Measurements from ENCODE around the gene PIK3AP1. TPM values are rescaled to one million over a fixed set of nuclear protein-coding genes. Genes with fewer than 3 reads are reported as not detected.

Gene PIK3AP1
- polyA plus RNA-seq, 1 donor from 2014 or later = 174 TPM

GRCh38 chr10:96622013-96622787 lies 98.1 kb downstream of the PIK3AP1 start:
- H3K4me3 Mint-ChIP-seq = no peak overlapping the region
- H3K9me3 Mint-ChIP-seq = no peaks in the 10 kb centered on the region
- H3K27me3 Mint-ChIP-seq = no peaks in the 10 kb centered on the region
- H3K36me3 Mint-ChIP-seq = peaks cover 4% of the 10 kb centered on the region
- H3K27ac Mint-ChIP-seq = no peak overlapping the region
- H3K4me1 Mint-ChIP-seq = peaks cover 0 to 3% (median 0%) of the 10 kb centered on the region in 3 donors

DNA sequence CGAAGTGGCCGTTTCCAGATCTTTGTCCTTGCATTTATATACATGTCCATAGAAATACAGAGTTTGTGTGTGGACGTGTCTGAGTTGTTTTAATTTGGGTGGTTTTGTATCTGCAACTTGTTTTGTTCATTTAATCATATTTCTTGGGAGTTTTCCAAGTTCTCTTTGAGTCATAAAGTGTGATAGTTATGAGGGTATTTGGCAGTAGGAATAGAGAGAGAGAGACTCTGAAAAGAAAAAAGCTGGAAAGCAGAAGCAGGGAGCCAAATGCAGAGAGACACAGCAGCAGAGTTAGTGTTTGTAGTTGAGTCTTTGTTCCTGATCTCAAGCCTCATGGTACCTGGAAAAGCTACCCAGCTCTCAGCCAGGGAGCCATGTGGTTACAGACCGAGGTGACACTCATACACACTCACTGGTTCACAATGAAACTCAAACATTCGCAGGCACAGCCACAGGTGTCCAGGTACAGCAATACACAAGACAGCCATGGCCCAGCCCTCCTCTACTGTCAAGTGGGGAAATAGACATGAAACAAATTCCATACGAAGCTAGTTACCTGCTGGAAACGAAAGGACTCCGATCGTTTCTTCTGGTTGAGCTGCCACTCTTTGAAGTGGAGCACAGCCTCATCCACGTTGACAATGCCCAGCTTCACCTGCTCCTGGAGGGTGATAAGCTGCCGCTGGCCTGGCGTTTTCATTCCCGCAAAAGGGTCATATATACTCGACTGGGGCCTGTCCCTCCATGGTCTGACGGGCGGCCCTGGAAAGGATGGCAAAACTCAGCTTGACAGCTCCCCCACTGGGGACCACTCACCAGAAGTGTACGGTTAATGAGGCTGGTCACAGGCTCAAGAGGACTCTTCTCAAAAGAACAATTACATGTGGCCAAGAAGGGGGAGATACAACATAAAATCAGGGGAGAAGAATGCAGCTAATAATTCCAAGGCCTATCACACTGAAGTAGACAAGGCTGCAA lies 100.2 kb downstream of the PIK3AP1 start:
- Mint-ChIP-seq H3K36me3 (peaks cover 4% of the 10 kb centered on the region), H3K27me3 (no peaks in the 10 kb centered on the region), H3K9me3 (no peaks in the 10 kb centered on the region), H3K4me3 (no peak overlapping the region), H3K27ac (peak overlapping the region; percentile 67 to 88 (median 84)), H3K4me1 (peaks cover 0 to 3% (median 0%) of the 10 kb centered on the region in 3 donors)

DNA sequence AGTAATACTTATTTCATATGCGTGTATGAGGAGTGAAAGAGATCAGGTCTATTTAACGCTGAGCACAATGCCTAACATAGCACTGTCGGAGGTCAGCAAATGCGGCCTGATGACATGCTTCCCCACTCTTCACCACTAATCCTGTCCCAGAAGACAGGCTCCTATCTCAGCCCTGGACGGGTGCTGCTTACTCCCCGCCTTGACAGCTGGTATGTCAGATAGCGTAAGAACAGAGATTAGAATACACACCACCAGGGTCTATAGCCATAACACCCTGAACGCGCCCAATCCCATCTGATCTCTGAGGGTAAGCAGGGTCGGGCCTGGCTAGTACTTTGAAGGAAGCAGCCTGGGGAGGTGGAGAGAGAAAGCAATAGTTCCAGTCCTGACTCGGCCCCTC lies 101.2 kb downstream of the PIK3AP1 start:
- peak overlapping the region in 1 of 3 donors; percentile 88 for H3K27ac Mint-ChIP-seq
- peaks cover 0 to 3% (median 0%) of the 10 kb centered on the region in 3 donors for H3K4me1 Mint-ChIP-seq
- H3K27me3 Mint-ChIP-seq = no peaks in the 10 kb centered on the region
- peaks cover 4% of the 10 kb centered on the region for H3K36me3 Mint-ChIP-seq
- no peaks in the 10 kb centered on the region for H3K9me3 Mint-ChIP-seq
- no peak overlapping the region for H3K4me3 Mint-ChIP-seq

- Mint-ChIP-seq H3K36me3 (peaks cover 2% of the 10 kb centered on the region), H3K9me3 (no peaks in the 10 kb centered on the region), H3K4me1 (peaks cover 0 to 3% (median 0%) of the 10 kb centered on the region in 3 donors), H3K27me3 (no peaks in the 10 kb centered on the region), H3K4me3 (no peak overlapping the region), H3K27ac (no peak overlapping the region)
These were observed 101.7 kb downstream of the PIK3AP1 start for GRCh38 chr10:96618653-96619052.

GRCh38 chr10:96616961-96617360 lies 103.4 kb downstream of the PIK3AP1 start:
- Mint-ChIP-seq H3K4me1 (peaks cover 0 to 3% (median 3%) of the 10 kb centered on the region in 3 donors), H3K27ac (peak overlapping the region in 2 of 3 donors; percentile 22 to 78), H3K4me3 (no peak overlapping the region), H3K9me3 (no peaks in the 10 kb centered on the region), H3K36me3 (peaks cover 2% of the 10 kb centered on the region), H3K27me3 (no peaks in the 10 kb centered on the region)

DNA sequence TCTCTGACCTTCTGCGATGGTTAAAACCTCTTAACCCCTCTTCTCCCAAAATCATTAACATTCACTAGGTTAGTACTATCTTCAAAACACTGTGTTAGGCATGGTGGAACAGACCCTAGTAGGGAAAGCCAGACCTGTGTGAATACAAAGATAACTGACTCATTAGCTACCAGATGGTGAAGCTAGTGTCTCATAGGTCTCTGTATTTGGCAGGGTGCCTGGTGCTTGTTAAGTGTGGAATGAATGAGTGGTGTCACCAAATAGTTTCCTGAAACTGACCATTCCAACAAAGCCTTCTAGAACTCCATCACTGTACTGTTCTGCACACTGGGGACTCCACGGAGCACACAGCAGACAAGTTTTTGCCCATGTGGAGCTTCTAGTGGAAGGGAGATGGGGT lies 105.8 kb downstream of the PIK3AP1 start:
- no peaks in the 10 kb centered on the region for H3K9me3 Mint-ChIP-seq
- H3K4me3 Mint-ChIP-seq = no peak overlapping the region
- H3K27ac Mint-ChIP-seq = peak overlapping the region in 1 of 3 donors; percentile 55
- H3K36me3 Mint-ChIP-seq = no peaks in the 10 kb centered on the region
- H3K4me1 Mint-ChIP-seq = peaks cover 0 to 3% (median under 1%) of the 10 kb centered on the region in 3 donors
- H3K27me3 Mint-ChIP-seq = no peaks in the 10 kb centered on the region

DNA sequence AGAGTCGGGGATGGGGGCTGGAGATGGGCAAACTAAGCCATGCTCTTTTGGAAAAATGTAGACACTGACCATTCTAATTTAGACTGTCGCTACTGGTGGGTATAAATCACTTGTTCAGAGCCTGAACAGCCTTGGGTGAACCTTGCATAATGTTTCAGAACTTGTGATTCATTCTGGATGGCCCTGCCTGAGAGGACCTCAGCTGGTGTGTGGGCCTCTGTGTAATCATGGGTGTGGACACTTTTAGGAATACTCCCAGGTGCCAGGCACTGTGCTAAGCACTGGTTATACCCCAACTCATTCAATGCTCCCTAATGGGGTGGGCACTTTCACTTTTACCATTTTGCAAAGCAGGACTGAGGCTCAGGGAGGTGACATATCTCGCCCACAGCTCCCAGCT lies 106.7 kb downstream of the PIK3AP1 start:
- H3K27ac Mint-ChIP-seq = no peak overlapping the region
- no peak overlapping the region for H3K4me3 Mint-ChIP-seq
- peaks cover 0 to 3% (median 0%) of the 10 kb centered on the region in 3 donors for H3K4me1 Mint-ChIP-seq
- H3K27me3 Mint-ChIP-seq = no peaks in the 10 kb centered on the region
- H3K9me3 Mint-ChIP-seq = no peaks in the 10 kb centered on the region
- no peaks in the 10 kb centered on the region for H3K36me3 Mint-ChIP-seq

DNA sequence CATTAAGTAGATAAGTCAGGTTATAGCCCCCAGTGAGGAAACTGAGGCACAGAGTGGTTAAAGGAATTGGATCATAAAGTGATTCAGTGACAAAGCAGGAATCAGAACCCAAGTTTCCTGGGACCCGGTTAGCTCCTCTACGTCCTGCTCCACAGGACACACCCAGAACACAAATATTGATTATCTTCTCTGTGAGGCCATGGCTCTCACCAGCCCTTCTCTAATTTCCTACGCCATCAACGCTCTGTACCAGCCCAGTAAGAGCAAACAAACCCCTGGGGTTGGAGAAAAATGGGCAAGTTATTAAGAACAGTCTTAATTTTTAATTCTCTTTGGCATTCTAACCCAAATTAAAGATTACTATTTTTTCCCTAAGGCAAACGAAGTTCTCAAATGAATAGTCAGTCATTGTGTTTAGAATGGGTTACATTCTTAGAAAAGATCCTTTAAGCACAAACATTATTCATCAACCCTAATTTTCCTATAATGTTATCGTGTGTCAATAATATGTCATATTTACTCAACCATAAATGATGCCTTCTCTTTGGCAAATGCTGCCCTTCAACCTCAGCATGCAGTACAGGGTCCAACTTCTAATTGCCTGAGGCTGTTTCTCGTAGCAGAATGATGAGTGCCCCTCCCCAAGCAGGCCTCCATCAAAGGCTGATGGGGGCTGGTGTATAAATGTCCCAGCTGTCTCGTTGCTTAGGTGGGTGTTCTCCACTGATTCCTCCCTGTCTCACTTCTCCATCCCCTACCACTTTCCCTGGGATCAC lies 108.1 kb downstream of the PIK3AP1 start:
- peak overlapping the region in 1 of 3 donors; percentile 23 for H3K27ac Mint-ChIP-seq
- H3K4me3 Mint-ChIP-seq = no peak overlapping the region
- H3K36me3 Mint-ChIP-seq = no peaks in the 10 kb centered on the region

DNA sequence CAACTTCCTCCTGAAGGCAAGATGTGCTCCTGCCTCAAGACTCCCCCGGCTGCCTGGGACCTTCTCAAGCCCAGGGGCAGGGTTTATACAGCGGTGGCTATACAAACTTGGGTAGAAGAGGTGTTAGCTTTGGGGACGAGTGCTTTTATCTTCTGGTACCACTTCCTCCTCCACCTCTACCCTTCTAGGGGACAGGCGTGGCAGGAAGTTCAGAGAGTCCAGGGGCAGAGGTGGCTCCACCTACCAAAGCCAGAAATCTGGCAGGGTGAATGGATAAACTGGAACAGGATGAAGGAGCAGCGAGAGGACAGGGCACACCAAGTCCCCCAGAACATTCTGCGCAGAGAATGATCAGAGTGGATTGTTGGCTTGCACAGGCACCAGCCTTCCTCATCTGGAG lies 109.5 kb downstream of the PIK3AP1 start:
- H3K36me3 Mint-ChIP-seq = no peaks in the 10 kb centered on the region
- H3K9me3 Mint-ChIP-seq = no peaks in the 10 kb centered on the region
- no peaks in the 10 kb centered on the region for H3K27me3 Mint-ChIP-seq
- no peak overlapping the region for H3K4me3 Mint-ChIP-seq
- H3K27ac Mint-ChIP-seq = peak overlapping the region in 1 of 3 donors; percentile 61
- H3K4me1 Mint-ChIP-seq = peaks cover 0 to 3% (median 0%) of the 10 kb centered on the region in 3 donors

More for the DNA sequence above, 108.1 kb downstream of the PIK3AP1 start:
- no peaks in the 10 kb centered on the region for H3K27me3 Mint-ChIP-seq
- H3K4me1 Mint-ChIP-seq = peaks cover 0 to 3% (median 0%) of the 10 kb centered on the region in 3 donors
- no peaks in the 10 kb centered on the region for H3K9me3 Mint-ChIP-seq

GRCh38 chr10:96609510-96609909 lies 110.8 kb downstream of the PIK3AP1 start:
- no peaks in the 10 kb centered on the region for H3K9me3 Mint-ChIP-seq
- H3K4me1 Mint-ChIP-seq = peaks cover 0 to 3% (median 0%) of the 10 kb centered on the region in 3 donors

DNA sequence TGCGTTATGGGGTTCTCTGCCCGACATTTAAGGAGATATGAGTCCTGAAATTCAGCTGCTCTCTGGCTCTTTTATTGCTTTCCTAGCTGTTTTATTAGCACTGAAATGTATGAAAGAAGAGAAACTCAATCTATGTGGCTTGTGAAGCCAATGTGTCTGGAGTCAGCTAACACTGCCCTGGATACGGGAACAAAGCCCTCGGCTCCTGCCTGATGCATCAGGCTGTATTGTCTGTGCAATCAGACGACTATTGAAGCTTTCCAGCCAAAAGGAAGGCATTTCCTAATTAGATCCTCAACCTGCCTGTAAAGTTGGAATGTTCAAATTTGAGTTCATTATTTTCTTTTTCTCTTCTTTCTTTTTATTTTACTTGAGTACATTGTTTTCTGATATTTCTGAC lies 111.5 kb downstream of the PIK3AP1 start:
- Mint-ChIP-seq H3K4me3 (peak overlapping the region in 1 of 4 donors; percentile 12), H3K4me1 (peaks cover 0 to 3% (median 0%) of the 10 kb centered on the region in 3 donors), H3K27ac (no peak overlapping the region), H3K36me3 (no peaks in the 10 kb centered on the region), H3K27me3 (no peaks in the 10 kb centered on the region), H3K9me3 (no peaks in the 10 kb centered on the region)

More at GRCh38 chr10:96609510-96609909, 110.8 kb downstream of the PIK3AP1 start:
- Mint-ChIP-seq H3K27me3 (no peaks in the 10 kb centered on the region), H3K27ac (no peak overlapping the region), H3K36me3 (no peaks in the 10 kb centered on the region), H3K4me3 (no peak overlapping the region)

DNA sequence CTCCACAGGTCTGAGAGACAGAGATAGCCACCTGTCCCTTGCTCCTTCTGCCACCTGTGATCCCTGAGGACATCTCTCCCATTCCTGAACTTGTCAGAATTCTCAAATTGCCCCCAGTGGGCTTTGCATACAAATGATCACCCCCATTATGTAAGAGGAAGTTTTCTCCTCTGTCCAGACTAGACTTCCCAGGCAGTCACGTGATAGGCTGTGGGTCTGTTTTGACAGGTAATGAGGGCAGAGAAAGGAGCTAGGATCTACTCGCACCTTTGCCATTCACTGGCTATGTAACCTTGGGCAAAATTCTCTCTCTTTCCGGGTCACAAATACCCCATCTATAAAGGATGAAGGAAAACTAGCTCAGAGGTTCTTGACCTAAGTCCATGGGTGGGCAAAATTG lies 112.1 kb downstream of the PIK3AP1 start:
- H3K9me3 Mint-ChIP-seq = no peaks in the 10 kb centered on the region
- no peaks in the 10 kb centered on the region for H3K27me3 Mint-ChIP-seq
- peak overlapping the region in 2 of 3 donors; percentile 45 to 91 for H3K27ac Mint-ChIP-seq
- H3K4me1 Mint-ChIP-seq = peaks cover 0 to 4% (median 0%) of the 10 kb centered on the region in 3 donors
- no peak overlapping the region for H3K4me3 Mint-ChIP-seq
- H3K36me3 Mint-ChIP-seq = no peaks in the 10 kb centered on the region

DNA sequence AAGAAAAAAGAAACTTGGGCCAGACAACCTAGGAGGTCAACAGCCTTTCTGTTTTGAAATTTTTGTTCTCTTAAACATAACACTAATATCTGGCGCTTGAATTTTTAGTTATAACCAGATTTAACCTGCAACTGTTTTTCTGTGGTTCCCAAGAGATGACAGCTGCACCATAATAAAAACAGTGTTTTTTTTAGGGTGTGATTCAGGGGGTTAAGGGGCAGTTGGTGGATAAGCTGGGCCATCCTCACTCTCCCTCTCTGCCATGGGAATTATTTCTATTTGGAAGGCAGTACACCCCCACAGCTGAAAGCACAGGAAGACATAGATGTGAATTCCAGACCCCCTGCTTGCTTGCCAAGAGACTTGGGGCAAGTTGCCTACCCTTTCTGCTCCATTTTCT lies 113.4 kb downstream of the PIK3AP1 start:
- Mint-ChIP-seq H3K27me3 (no peaks in the 10 kb centered on the region), H3K27ac (no peak overlapping the region), H3K4me3 (no peak overlapping the region), H3K36me3 (no peaks in the 10 kb centered on the region), H3K4me1 (peaks cover 0 to 1% (median 0%) of the 10 kb centered on the region in 3 donors), H3K9me3 (no peaks in the 10 kb centered on the region)

DNA sequence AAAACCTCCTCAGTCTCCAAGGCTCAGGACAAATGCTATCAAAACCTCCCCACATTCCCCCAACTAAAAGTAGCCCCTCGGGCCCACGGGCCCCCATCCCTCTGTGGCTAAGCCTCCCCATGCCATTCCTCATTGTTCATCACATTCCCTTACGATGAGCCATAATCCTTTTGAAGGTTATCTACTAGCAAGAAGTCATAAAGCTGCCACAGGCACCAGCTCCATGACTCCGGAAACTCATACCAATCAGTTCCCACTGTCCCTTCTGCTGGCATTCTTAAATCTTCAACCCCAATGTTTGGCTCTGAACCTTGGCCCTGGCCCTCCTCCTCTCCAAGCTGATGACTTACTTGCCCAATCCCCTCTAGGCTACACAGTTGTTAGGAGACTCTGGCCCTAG lies 114.1 kb downstream of the PIK3AP1 start:
- Mint-ChIP-seq H3K9me3 (no peaks in the 10 kb centered on the region), H3K27ac (peak overlapping the region in 1 of 3 donors; percentile 64), H3K4me3 (peak overlapping the region in 1 of 4 donors; percentile 47), H3K4me1 (peaks cover 0 to 1% (median 0%) of the 10 kb centered on the region in 3 donors), H3K36me3 (no peaks in the 10 kb centered on the region), H3K27me3 (no peaks in the 10 kb centered on the region)

Measured in IgD-negative memory B cell (primary cell).